Stimulated activated CD8-positive, alpha-beta memory T cell treated with anti-CD3 and anti-CD28 coated beads, Interleukin-2, amount 100 ng/mL, for 48 hours (primary cell): Measurements from ENCODE around the gene SNTB2.
A peak's percentile ranks its signal among the peaks of the same experiment; 100 is the strongest.
"Not testable (repeated sequence)": the region's sequence is repeated elsewhere in the genome, so short reads cannot be mapped to it uniquely, and the experiment has no call there.

ENCODE experiments used
- DNase-seq, 2 donors: peaks; one replicate each; pipeline ENCODE4 v3.0.0-alpha.2; 2020; ENCODE audit warnings: low read depth in 2 of 2

The SNTB2 gene

DNA sequence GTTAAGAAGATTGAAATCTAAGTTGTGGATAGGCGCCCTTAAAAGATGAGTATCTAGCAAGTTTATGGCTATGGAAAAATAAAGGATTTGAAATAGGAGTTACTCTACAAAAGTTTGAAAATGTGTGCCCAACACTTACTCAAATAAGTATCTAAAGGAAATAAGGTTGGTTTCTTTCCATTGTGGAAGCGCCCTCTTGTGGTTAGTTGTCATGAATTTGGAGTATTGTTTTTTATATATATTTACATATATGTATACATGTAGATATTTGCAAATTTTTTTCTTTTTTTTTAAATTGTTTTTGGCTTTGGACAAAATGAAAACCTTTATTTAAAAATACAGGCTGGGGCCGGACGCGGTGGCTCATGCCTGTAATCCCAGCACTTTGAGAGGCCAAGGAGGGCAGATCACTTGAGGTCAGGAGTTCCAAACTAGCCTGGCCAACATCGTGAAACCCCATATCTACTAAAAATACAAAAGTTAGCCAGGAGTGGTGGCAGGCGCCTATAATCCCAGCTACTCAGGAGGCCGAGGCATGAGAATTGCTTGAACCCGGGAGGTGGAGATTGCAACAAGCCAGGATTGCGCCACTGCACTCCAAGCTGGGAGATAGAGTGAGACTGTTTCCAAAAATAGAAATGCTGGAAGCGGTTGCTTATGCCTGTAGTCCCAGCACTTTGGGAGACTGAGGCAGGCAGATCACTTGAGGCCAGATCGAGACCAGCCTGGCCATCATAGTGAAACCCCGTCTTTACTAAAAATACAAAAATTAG, 100.2 kb downstream of the SNTB2 start:
- DNase-seq, result no peak

DNA sequence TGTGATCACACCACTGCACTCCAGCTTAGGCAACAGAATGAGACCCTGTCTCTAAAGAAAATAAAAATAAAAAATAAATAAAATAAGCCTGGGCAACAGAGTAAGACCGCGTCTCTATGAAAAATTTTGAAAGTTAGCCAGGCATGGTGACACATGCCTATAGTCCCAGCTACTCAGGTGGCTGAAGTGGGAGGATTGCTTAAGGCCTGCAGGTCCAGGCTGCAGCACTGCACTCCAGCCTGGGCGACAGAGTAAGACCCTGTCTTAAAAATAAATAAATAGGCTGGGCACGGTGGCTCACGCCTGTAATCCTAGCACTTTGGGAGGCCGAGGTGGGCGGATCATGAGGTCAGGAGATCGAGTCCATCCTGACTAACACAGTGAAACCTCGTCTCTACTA, 104.7 kb downstream of the SNTB2 start:
- not testable (repeated sequence) for DNase-seq

- no peak for DNase-seq
Measured at GRCh38 chr16:69293401-69293800, 106.4 kb downstream of the SNTB2 start.

GRCh38 chr16:69294051-69294450, 107.1 kb downstream of the SNTB2 start:
- DNase-seq, result no peak

GRCh38 chr16:69296771-69297170, 109.8 kb downstream of the SNTB2 start:
- not testable (repeated sequence) for DNase-seq

DNA sequence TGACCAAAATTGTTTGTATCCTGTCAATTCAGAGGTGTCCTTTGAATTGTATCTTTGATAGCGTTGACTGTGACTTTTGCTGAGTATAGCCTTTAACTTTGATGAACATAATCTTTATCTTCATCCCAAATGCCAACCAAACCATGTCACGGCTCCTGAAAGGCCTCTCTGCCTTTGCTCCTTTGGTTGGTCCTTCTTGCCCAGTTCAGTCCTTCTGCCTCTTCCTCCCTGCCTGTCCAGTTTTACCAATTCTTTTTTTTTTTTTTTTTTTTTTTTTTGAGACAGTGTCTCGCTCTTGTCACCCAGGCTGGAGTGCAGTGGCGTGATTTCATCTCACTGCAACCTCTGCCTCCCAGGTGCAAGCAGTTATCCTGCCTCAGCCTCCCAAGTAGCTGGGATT, 111.3 kb downstream of the SNTB2 start:
- no peak for DNase-seq

- no peak for DNase-seq
Measured at GRCh38 chr16:69301187-69301586, 114.2 kb downstream of the SNTB2 start.

GRCh38 chr16:69301861-69302260, 114.9 kb downstream of the SNTB2 start:
- no peak for DNase-seq

DNA sequence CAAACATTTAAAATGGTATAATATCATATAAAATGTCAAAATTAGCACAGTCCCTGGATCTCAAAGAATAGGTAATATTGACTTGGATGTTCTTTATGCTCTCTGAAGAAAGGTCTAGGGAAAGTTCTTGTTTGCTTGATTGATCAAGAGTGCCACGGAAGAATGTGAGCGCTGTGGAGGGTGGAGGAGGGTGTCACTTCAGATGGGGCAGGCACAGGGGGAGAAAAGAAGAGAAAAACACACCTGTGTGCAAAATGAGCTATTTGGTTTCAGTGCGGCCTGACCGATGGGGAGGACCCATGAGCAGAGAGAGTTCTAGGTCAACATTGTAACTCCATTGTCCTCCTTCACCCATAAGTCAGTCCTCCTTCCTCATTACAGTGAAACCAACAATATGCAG, 115.3 kb downstream of the SNTB2 start:
- no peak for DNase-seq

DNA sequence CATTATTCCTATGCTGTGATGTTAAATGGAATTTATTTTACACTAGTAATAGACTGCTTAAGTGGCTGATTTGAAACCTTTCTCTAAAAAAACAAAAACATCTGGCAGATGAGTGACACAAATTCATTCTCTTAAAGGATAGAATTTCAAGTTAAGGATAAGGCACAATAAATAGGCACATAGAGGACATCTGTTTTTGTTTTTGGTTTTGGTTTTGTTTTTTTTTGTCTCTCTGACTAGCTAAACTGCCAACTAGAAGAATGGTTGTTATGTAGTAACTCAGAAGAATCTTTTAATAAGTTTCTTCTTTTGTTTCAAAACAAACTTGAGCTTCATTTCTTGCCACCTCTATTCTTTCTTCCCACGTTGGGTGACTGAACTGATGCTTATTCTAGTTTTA, 119.1 kb downstream of the SNTB2 start:
- DNase-seq, result no peak

- no peak for DNase-seq
Measured at GRCh38 chr16:69307091-69307490, 120.1 kb downstream of the SNTB2 start.

DNA sequence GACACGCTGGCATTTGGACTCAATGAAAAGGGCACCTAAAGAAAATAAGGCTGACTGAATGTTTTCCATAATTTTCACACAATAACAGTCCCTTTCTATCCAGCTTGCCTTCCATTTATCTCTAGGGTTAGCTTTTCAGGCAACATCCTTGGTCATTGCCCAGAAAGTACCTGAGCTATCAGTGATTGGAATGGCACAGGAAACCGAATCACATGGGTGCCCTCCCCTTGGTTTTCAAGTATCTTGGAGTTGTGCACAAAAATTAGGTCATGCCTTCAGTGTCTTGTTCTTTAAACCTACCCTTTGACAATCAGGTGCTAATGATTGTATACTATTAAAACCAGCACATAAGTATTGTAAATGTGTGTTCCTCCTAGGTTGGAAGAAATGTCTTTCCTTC, 120.9 kb downstream of the SNTB2 start:
- DNase-seq, result no peak

- DNase-seq, result no peak
Measured at GRCh38 chr16:69309316-69309715, 122.4 kb downstream of the SNTB2 start.

DNA sequence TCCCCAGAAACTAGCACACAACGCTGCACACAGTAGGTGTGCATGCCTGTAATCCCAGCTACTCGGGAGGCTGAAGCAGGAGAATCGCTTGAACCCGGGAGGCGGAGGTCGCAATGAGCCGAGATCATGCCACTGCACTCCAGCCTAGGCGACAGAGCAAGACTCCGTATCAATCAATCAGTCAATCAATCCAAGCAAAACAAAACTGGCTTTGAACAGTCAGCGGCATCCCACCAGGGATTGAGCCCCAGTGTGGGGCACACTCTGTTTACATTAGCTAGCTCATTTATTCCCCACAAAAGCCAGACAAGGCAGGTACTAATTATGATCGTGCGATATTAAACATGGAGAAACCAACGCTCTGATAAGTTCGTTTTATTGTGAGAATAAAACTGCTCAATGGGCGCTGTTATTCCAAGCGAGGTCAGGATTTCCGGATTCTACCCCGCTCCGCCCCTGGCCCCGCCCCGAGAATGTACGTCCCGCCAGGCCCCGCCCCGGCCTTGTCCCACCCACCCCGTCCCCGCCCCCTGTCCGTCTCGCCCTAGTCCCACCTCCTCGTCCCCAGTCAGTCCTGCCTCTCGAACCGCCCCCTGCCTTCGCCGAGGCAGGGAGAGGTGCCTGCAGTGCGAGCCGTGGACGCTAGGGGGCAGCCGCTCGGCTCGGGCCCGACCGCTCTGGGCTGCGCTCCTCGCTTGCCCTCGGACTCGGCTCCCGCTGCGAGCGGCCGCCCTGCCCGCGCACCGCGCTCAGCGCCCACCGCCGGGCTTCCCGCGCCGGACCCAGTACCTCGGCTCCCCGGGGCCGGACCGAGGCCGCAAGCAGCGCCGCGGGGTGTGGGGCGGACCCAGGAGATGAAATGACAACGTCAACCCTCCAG, 123.9 kb downstream of the SNTB2 start, which contains the start of gene VPS4A:
VPS4A (plus strand) TSS at position 698 of the 880 bp plus-strand sequence; CDS start at position 860, 162 bp downstream.
- DNase-seq, result peak; percentile 96 to 98

DNA sequence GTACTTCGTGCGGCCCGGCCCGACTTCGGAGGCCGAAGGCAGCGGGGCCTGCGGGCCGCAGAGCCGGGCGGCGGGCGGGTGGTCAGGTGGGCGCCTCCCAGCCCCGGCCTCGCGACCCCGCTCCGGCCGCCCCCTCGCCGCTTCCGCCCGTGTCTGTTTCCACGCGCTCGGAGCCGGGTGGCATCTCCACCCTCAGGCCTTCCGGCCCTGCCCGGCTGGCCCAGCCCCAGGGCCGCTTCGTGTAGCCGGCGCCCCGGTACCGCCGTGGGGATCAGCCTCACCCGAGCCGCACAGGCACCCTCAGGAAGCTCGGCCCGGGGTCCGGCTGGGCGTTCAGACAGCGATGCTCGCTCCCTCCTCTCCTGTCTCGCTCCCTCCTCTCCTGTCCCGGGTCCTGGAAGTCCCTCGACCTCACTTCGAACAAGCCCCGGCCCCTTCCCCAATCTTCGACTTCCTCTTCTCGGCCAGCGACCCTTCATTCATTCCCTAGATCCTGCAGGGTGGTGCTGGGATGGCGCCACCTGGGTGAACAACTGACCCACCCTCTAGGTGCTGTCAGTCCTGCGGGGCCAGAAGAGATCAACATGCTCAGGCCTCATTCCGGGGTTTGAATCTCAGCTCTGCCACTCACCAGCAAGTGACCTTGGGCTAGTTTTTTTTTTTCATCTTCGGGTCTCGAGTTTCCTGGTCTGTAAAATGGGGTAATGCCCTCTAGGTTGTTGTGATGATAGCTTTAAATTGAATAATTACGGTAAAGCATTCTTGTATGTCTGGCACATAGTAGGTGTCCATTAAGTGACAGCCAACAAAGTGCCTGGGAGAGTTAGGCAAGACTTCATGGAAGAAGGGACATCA, 124.8 kb downstream of the SNTB2 start:
- DNase-seq, result peak; percentile 21 to 37

- no peak for DNase-seq
Measured at GRCh38 chr16:69313469-69313868, 126.5 kb downstream of the SNTB2 start.

- no peak for DNase-seq
Measured at GRCh38 chr16:69314534-69314933, 127.6 kb downstream of the SNTB2 start.

- DNase-seq, result no peak
Measured at GRCh38 chr16:69315486-69316311, 128.7 kb downstream of the SNTB2 start.

GRCh38 chr16:69316595-69317034, 129.7 kb downstream of the SNTB2 start:
- DNase-seq, result no peak

GRCh38 chr16:69318177-69318910, 131.4 kb downstream of the SNTB2 start:
- no peak for DNase-seq
